GM19452 (cell line): ENCODE measurements around the gene CCDC141.

Source experiments
- ATAC-seq: cut with Tn5 transposase; IDR thresholded peaks from one replicate; pipeline ENCODE4 v1.9.1; 2021; ENCODE audit not compliant: unreplicated experiment

Gene CCDC141

DNA sequence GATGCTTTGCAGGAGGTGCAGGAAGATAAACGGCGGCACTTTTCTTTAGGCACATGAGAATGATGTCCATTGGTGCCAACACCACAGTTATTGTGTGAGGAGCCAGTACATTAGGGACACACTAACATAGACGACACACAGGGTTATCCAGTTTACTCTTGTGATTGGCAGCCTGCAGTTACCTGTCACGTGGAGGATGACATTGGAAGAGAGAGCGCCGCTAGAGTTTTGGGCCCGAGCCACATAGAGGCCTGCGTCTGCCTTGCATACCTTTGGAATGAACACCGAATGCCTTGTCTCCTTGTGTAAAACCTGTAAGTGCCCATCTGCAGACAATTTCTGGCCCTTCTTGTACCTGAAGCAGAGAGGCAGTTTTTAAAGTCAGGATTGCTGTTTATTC is 215.9 kb downstream of the CCDC141 start:
- ATAC-seq = no peak

DNA sequence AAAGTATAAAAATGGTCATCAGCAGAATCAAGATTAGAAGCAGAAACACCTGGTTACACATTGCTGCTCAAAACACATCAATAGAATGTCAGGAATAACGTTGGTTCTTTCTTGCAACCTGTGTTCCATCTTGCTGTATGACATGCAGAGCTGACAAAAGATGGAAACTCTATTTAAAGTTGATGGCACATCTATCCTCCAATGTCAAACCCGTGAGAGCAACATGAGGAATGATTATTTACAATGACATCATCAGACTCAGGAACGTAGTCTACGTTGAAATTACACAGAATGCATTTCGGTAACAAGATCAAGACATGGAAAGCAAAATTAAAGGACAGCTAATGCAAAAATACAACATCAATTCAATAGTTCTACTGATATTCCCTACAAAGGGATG is 216.6 kb downstream of the CCDC141 start:
- no peak for ATAC-seq

DNA sequence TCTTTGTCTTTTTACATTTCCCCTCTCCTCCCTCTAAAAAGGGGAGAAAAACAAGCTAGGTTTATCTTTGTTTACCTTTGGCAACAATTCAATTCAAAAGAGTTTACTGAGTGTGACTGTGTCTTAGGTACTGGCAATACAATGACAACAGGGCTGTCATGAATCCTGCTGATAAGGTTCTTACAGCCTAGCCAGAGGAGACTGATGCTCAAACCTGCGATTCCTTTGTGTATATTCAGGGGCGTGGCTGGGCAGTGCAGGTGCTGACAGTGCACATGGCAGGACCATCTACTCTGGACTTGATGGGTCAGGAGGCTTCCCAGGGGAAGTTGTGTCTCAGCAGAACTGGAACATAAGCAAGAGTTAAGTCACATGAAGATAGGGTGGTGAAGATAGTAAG is 219.5 kb downstream of the CCDC141 start:
- no peak for ATAC-seq

- no peak for ATAC-seq
These were observed 220.0 kb downstream of the CCDC141 start for GRCh38 chr2:178829981-178830380.

- no peak for ATAC-seq
These were observed 220.5 kb downstream of the CCDC141 start for GRCh38 chr2:178829299-178829960.

DNA sequence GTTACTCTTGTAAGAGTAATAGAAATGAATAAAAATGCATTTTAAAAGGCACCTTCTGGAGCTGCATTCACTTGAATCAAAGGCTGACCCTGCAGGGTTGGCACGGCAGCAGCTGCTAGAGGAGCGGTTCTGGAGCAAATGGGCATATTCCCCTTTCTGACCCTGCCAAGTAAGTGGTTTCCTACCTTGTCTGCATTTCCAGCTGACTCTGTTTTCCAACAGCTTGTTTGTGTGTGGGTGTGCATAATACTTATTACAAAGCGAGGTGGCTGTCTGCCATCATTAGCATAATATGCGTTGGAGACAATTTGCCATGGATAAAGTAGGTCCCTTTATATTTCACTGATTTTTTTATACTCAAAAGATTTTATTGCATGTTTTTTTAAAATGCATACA is 221.5 kb downstream of the CCDC141 start:
- ATAC-seq = no peak

DNA sequence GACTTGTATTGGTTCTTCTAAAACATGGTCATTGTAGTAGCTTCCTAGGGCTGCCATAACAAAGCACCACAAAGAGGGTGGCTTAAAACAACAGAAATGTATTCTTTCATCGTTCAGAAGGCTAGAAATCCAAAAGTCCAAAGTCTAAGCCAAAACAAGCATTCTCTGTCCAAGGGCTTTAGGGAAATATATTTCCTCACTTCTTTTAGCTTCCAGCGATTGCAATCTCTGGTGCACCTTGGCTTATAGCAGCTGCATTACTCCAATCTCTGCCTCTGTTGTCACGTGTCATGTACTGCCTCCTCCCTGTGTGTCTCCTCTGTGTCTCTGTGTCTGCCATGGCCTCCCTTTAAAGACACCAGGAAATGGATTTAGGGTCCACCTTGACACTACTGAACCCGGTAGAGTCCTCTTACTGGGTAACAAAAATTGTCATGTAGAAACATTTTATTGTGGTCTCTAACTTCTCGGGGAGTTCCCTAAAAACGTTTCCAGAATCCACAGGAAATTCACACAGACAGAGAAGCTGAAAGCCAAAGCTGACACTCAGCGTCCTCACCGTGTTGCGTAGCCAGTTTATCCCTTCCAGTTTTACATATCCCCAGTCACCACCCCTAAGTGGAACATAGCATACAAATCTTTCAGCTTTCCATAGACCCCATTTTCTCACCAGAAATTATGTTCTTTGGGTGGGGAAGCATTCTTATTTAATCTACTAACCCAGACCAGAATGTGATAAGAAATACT is 222.0 kb downstream of the CCDC141 start:
- ATAC-seq = no peak

DNA sequence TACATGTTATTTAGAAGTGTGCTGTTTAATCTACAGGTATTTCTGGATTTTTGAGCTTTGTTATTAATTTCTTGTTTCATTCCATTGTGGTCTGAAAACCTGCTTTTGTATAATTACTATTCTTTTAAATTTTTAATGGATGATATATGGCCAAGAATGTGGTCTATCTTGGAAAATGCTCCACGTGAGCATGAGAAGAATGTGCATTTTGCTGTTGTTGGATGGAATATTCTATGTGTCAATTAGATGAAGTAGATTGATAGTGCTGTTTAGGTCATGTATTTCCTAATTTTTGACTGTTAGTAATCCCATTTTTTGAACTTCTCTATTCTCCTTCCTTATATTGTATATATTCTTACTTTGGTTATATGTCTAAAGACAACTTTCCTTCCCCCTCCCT is 222.8 kb downstream of the CCDC141 start:
- ATAC-seq = no peak

GRCh38 chr2:178825183-178825582 is 224.8 kb downstream of the CCDC141 start:
- no peak for ATAC-seq

DNA sequence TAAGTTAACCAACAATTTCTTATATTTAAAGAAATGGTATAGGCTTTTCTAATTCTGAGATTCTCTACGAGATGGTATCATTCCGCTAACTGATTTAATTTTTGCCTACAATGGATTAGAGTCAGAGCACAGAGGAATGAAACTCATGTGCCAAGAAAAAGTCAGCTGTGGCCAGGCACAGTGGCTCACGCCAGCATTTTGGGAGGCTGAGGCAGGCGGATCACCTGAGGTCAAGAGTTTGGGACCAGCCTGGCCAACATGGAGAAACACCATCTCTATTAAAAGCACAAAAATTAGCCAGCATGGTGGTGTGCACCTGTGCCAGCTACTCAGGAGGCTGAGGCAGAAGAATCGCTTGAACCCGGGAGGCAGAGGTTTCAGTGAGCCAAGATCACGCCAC is 225.8 kb downstream of the CCDC141 start:
- ATAC-seq = no peak

GRCh38 chr2:178819992-178820391 is 229.9 kb downstream of the CCDC141 start:
- ATAC-seq = peak; percentile 85

DNA sequence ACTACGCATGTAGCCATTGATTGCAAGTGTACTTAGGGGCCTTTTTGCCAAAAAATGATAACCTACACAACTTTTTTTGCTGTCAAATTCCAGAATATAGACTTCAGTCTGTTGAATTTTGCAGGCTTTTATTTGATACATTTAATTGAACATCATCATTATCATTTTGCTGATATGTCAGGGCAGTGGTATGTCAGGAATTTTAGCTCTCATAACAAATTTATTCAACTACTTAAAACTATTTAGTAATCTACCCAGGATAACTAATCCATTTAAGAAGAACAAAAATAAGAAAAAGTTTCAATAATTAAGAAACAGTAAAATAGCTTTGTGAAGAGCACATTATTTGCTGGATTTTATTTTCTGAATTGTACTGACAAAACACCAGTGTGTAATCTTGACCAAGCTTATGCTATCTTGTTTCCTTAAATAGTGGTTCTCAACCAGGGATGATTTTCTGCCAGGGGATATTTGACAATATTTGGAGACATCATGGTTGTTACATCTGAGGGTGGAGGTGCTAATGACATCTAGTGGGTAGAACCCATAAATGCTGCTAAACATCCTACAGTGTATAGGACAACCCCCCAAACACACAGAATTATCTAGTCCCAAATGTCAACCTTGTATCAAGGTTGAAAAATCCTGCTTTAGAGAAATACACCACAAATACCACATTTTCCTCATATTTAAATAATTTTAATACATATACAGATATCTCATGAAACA is 230.6 kb downstream of the CCDC141 start:
- ATAC-seq = no peak

DNA sequence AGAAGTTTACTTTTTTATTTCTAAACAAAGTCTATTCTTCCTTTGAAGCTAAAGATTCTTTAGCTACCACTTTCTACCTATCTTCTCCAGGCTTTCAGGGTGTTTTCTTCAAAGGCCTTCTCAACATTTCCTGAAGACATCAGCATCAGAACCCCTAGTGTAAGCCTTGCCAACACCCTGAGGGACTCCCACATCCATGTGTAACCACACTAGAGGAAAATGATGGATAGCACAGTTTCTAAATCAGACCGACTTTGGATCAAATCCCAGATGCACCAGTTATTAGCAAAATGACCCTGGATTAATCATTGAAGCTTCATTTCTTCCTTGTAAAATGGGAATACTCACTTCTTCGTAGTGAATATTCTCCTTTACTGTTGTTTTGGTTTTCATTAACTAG is 238.0 kb downstream of the CCDC141 start:
- no peak for ATAC-seq

DNA sequence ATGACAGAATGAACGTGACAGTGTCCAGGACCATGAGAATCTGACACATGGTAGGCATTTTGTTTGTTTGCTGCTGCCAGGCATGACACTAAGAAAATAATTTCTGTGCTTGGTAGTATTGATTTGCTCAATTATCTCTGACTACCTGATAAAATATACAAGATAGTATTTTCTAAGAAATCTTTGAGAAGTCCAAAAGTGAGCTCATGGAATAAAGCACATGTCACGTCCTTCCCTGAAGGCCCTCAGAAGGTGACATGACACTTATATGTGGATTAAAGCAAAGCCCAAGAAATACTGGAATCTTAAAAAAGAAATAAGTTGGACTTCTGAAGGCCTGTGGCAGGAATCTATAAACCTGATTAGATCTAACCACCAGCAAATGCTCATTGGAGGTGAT is 238.9 kb downstream of the CCDC141 start:
- ATAC-seq = no peak

- no peak for ATAC-seq
These were observed 239.5 kb downstream of the CCDC141 start for GRCh38 chr2:178810422-178810821.

DNA sequence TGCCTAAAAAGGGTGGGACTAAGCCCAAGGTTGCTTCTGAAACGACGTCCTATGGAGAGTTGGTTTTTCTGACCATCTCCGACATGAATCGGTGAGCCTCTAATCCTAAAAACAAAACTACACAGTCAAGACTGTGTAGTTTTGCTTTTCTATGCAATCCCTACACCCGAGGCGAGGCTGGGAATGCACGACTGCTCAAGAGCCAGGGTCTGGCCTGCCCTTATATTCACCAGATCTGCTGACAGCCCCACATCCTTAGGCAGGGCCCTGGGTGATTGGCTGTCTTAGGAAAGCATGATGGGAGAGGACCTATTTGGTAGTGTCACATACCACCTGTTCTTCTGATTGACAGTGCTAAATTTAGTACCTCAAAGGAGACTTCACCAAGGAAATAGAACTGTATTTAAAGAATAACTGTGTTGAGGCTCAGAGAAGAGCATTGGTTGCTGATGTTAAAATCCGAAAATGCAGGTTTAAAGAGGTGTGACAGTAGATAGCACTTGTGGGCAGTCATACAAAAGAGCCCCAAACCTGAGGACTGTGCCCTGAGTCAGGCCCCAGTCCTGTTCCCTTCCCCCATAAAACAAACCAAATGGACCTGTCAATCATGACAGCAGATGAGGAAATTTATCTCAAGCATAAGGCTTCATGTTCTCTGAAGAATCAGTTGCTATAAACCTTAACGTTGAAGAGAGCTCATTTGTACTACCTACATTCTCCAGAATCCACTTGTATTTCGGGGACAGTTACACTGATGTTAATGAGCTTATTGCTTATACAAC is 242.5 kb downstream of the CCDC141 start, which contains the start of gene TTN:
Gene TTN, minus strand, starts transcription at position 197 of the 782 bp plus-strand sequence. CDS start 2,781 bp downstream, outside the sequence.
- ATAC-seq = no peak

DNA sequence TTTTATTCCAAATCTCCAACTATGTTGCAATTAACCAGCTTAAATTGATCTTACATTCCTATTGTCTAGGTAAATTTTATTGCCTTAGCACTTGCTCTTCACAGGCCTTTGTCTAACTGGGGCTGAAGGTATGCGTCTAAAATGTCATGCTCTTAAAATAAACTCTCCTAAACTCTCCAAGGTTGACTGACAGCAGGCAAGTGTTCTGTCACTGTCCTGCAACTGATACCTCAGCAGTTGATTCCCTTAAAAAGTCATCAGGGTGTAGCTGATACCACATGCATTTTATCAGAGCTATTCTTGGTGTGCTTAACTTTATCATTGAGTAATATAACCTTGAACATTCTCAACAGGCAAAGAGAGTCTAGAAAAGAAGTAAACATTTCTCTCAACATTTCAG is 243.4 kb downstream of the CCDC141 start:
- no peak for ATAC-seq

DNA sequence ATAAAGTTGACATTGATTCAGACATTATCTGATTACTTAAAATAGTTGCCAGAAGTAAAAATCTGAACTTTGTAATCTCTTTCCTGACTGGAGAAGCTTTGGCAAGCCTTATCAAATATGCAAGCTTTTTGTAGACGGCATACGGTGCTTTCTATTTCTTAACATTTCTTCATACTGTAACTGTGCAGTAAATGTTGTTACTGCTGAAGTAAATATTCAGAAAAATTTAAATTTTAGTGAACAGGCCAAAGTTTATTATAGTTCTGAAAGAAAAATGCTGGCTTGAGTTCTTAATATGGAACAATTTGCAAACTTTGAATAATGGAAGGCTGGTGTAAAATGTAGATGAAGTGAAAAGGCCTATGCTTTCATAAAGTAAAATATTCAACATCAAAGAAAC is 244.5 kb downstream of the CCDC141 start:
- ATAC-seq = no peak

- no peak for ATAC-seq
These were observed 245.1 kb downstream of the CCDC141 start for GRCh38 chr2:178804791-178805190.

- ATAC-seq = no peak
These were observed 249.4 kb downstream of the CCDC141 start for GRCh38 chr2:178800510-178800909.

GRCh38 chr2:178799305-178799704 is 250.6 kb downstream of the CCDC141 start:
- ATAC-seq = no peak
